Measurements from ENCODE around the gene NIT2. TPM values are rescaled to one million over a fixed set of nuclear protein-coding genes. Genes with fewer than 3 reads are reported as not detected.

The NIT2 gene
- total RNA-seq, 1 donor from 2014 or later = 22.3 TPM

DNA sequence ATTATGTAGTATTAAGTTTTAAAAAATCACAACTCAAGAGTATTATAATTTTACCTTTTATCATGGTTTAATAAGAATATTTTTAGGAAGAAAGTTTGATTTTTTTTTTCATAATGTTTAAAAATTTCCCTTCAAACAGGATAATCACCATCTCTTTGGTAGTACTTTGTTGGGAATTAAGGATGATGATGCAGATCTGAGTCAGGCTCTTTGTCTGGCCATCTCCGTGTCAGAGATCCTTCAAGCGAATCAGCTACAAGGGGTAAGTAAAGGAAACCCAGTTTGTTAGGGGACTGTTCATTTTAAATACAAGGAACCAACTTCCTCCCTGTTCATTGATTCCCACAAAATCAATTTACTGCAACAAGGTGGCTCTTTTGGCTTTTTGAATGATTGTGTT, 36.8 kb upstream of the NIT2 start:
- Mint-ChIP-seq H3K9me3 (ENCODE audit: unreplicated experiment) (no peaks in the 10 kb centered on the region), H3K27ac (ENCODE audit: unreplicated experiment) (no peak overlapping the region), H3K4me1 (ENCODE audit: unreplicated experiment) (no peaks in the 10 kb centered on the region), H3K27me3 (ENCODE audit: unreplicated experiment) (no peaks in the 10 kb centered on the region), H3K4me3 (ENCODE audit: unreplicated experiment) (no peak overlapping the region), H3K36me3 (ENCODE audit: low read depth, unreplicated experiment) (peaks cover 7% of the 10 kb centered on the region)
- no peak for DNase-seq (ENCODE audit: low spot score)
- TF ChIP-seq, protein P1, sequence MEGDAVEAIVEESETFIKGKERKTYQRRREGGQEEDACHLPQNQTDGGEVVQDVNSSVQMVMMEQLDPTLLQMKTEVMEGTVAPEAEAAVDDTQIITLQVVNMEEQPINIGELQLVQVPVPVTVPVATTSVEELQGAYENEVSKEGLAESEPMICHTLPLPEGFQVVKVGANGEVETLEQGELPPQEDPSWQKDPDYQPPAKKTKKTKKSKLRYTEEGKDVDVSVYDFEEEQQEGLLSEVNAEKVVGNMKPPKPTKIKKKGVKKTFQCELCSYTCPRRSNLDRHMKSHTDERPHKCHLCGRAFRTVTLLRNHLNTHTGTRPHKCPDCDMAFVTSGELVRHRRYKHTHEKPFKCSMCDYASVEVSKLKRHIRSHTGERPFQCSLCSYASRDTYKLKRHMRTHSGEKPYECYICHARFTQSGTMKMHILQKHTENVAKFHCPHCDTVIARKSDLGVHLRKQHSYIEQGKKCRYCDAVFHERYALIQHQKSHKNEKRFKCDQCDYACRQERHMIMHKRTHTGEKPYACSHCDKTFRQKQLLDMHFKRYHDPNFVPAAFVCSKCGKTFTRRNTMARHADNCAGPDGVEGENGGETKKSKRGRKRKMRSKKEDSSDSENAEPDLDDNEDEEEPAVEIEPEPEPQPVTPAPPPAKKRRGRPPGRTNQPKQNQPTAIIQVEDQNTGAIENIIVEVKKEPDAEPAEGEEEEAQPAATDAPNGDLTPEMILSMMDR (IDR thresholded peaks at IDR 0.05; ENCODE audit: unreplicated experiment) = no peak

DNA sequence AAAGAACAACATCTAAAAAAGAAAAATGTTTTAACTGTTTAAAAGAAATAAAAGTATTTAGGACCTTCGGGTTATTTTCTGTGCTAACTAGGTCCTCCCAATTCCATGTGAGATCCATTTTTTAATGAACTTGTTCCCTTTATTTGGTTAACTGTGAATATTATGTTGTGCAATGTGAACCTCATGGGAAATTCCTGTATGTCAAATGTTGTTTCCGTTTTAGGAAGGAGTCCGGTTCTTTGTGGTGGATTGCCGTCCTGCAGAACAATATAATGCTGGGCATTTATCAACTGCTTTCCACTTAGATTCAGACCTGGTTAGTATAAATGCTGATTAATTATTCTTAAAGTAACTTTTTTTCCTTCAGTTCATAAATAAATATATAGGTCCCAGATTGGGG, 35.5 kb upstream of the NIT2 start:
- H3K4me3 Mint-ChIP-seq (ENCODE audit: unreplicated experiment) = no peak overlapping the region
- H3K27me3 Mint-ChIP-seq (ENCODE audit: unreplicated experiment) = no peaks in the 10 kb centered on the region
- H3K9me3 Mint-ChIP-seq (ENCODE audit: unreplicated experiment) = no peaks in the 10 kb centered on the region
- H3K27ac Mint-ChIP-seq (ENCODE audit: unreplicated experiment) = no peak overlapping the region
- peaks cover 7% of the 10 kb centered on the region for H3K36me3 Mint-ChIP-seq (ENCODE audit: low read depth, unreplicated experiment)
- DNase-seq (ENCODE audit: low spot score) = no peak
- no peaks in the 10 kb centered on the region for H3K4me1 Mint-ChIP-seq (ENCODE audit: unreplicated experiment)
- TF ChIP-seq, protein P1 (IDR thresholded peaks at IDR 0.05; ENCODE audit: unreplicated experiment) = no peak

DNA sequence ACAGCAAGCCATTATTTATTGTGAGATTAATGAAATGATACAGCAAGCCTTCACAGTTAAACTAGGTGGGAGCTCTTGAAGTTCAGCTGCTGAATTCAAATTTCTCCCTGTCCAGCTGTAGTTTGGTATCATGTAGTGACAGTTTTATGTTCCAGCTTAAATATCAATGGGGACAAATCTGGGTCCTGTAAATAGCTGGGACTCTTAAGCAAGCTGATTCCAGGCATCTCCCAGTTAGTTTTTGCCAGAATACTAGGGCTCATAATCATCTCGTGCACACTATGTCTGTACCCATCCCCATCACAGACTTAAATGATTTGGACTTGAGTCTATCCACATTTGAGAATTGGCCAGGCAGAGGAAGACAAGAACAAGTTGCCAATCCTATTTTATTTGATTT, 27.9 kb upstream of the NIT2 start:
- TF ChIP-seq, protein P1 (IDR thresholded peaks at IDR 0.05; ENCODE audit: unreplicated experiment) = no peak
- no peaks in the 10 kb centered on the region for H3K27me3 Mint-ChIP-seq (ENCODE audit: unreplicated experiment)
- no peak overlapping the region for H3K4me3 Mint-ChIP-seq (ENCODE audit: unreplicated experiment)
- no peaks in the 10 kb centered on the region for H3K4me1 Mint-ChIP-seq (ENCODE audit: unreplicated experiment)
- no peaks in the 10 kb centered on the region for H3K9me3 Mint-ChIP-seq (ENCODE audit: unreplicated experiment)
- no peak for DNase-seq (ENCODE audit: low spot score)
- peaks cover 7% of the 10 kb centered on the region for H3K36me3 Mint-ChIP-seq (ENCODE audit: low read depth, unreplicated experiment)
- H3K27ac Mint-ChIP-seq (ENCODE audit: unreplicated experiment) = no peak overlapping the region

DNA sequence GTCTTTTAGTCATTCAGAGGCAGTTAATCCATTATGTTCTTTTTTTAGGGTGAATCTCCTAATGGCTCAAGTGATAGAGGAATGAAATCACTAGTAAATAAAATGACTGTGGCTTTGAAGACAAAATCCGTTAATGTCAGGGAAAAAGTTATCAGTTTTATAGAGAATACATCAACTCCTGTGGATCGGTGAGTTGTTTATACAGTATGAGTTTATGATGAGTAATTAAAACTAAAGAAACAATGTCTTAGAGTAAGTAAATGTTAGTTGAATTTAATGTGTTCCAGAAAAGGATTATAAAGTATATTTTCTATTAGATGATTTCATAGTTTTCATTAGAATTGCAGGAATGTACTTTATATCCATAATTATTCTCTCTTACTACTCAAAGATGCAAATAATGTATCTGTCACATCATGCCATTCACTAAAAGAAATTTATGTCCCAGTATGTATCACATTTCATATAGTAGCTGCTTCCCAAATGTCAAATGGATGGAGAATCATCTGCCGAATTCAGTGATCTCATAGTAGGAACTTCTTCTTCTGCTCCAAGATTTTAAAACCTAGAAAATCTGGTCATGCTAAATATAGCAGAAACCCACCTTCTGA, 24.1 kb upstream of the NIT2 start:
- peaks cover 7% of the 10 kb centered on the region for H3K36me3 Mint-ChIP-seq (ENCODE audit: low read depth, unreplicated experiment)
- H3K27ac Mint-ChIP-seq (ENCODE audit: unreplicated experiment) = no peak overlapping the region
- TF ChIP-seq, protein P1 (IDR thresholded peaks at IDR 0.05; ENCODE audit: unreplicated experiment) = no peak
- no peak for DNase-seq (ENCODE audit: low spot score)
- H3K4me1 Mint-ChIP-seq (ENCODE audit: unreplicated experiment) = no peaks in the 10 kb centered on the region
- H3K9me3 Mint-ChIP-seq (ENCODE audit: unreplicated experiment) = no peaks in the 10 kb centered on the region
- H3K27me3 Mint-ChIP-seq (ENCODE audit: unreplicated experiment) = no peaks in the 10 kb centered on the region
- no peak overlapping the region for H3K4me3 Mint-ChIP-seq (ENCODE audit: unreplicated experiment)

DNA sequence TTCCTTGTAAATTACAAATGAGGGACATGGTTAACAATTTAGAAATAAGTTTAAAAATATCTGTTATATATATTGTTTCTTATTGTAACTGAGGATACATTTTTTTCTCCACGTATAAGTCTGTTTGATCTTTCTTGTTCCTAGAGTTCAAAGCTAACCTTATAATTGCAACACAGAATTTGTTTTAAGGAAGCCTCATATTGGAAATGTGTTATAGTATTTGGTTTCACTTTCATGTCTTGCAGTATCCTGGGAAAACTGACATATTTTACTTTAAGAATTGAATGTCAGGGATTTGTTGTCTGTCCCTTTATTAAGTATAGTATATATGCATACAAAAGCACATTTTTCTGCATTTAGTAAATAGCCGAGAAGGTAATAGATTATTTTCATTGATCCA, 23.5 kb upstream of the NIT2 start:
- TF ChIP-seq, protein P1 (IDR thresholded peaks at IDR 0.05; ENCODE audit: unreplicated experiment) = no peak
- Mint-ChIP-seq H3K4me1 (ENCODE audit: unreplicated experiment) (no peaks in the 10 kb centered on the region), H3K27ac (ENCODE audit: unreplicated experiment) (no peak overlapping the region), H3K36me3 (ENCODE audit: low read depth, unreplicated experiment) (peaks cover 7% of the 10 kb centered on the region), H3K27me3 (ENCODE audit: unreplicated experiment) (no peaks in the 10 kb centered on the region), H3K4me3 (ENCODE audit: unreplicated experiment) (no peak overlapping the region), H3K9me3 (ENCODE audit: unreplicated experiment) (no peaks in the 10 kb centered on the region)
- DNase-seq (ENCODE audit: low spot score) = no peak

All from endothelial cell (in vitro differentiated cells).